Right lobe of liver (tissue), 4 donors: ENCODE data around the gene REM1.
A peak's percentile ranks its signal among the peaks of the same experiment; 100 is the strongest.

Experiments used
- POLR2A ChIP-seq: fragments of 450-650 bp; IDR thresholded peaks from one replicate; pipeline ENCODE4 v1.6.1; 2017; ENCODE audit warnings: antibody characterized with exemption, mild to moderate bottlenecking
- TF ChIP-seq, protein P1 (sequence below), 4 donors: fragments of 200-600 bp in 3 of 4; fragments of 450-650 bp in 1 of 4; IDR thresholded peaks; one replicate each; pipeline versions ENCODE4 v1.5.1 to v1.8.0; 2016 to 2022; ENCODE audit warnings: antibody characterized with exemption in 4 of 4, mild to moderate bottlenecking in 2 of 4
- donor health status: DM: no; HTN: no; CAD: no.
- donor health status: DM: no; HTN: no; CAD: no.
- donor health status: DM: no; HTN: yes; CAD: no.

DNA sequence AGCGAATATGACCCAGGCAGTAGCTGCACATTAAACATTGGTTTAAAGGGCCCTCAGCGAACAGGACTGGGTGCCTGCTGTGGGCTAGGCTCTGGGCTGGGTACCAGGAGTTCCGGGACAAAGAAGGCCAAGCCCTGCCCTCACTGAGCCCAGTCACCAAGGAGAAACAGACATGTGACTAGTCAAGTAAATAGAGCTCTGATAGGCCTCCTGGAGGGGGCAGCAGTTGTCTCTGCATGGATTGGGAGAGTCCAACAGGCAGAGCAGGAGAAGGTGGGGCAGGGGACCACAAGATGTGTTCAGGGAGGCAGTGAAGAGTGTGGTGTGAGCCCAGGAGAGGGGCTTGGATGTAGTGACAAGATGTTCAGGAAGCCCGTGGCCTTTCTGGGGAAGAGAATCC lies 42.3 kb downstream of the REM1 start:
- TF ChIP-seq, protein P1, sequence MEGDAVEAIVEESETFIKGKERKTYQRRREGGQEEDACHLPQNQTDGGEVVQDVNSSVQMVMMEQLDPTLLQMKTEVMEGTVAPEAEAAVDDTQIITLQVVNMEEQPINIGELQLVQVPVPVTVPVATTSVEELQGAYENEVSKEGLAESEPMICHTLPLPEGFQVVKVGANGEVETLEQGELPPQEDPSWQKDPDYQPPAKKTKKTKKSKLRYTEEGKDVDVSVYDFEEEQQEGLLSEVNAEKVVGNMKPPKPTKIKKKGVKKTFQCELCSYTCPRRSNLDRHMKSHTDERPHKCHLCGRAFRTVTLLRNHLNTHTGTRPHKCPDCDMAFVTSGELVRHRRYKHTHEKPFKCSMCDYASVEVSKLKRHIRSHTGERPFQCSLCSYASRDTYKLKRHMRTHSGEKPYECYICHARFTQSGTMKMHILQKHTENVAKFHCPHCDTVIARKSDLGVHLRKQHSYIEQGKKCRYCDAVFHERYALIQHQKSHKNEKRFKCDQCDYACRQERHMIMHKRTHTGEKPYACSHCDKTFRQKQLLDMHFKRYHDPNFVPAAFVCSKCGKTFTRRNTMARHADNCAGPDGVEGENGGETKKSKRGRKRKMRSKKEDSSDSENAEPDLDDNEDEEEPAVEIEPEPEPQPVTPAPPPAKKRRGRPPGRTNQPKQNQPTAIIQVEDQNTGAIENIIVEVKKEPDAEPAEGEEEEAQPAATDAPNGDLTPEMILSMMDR (IDR thresholded peaks at IDR 0.05), result peak in 3 of 4 donors; percentile 33 to 34 (median 33)
- TF ChIP-seq POLR2A, result no peak
